Activated CD4-positive, alpha-beta T cell treated with anti-CD3 and anti-CD28 coated beads, Interleukin-2, Interleukin-6, amounts not matched to agents 100 ng/mL and 50 ng/mL, durations not matched to agents 16 hours and 8 hours (primary cell): Measurements from ENCODE around the gene SPOP.
"Not testable (repeated sequence)": the region's sequence is repeated elsewhere in the genome, so short reads cannot be mapped to it uniquely, and the experiment has no call there.

Experiments
- DNase-seq: peaks from one replicate; pipeline ENCODE4 v3.0.0-alpha.2; 2020

The SPOP gene

DNA sequence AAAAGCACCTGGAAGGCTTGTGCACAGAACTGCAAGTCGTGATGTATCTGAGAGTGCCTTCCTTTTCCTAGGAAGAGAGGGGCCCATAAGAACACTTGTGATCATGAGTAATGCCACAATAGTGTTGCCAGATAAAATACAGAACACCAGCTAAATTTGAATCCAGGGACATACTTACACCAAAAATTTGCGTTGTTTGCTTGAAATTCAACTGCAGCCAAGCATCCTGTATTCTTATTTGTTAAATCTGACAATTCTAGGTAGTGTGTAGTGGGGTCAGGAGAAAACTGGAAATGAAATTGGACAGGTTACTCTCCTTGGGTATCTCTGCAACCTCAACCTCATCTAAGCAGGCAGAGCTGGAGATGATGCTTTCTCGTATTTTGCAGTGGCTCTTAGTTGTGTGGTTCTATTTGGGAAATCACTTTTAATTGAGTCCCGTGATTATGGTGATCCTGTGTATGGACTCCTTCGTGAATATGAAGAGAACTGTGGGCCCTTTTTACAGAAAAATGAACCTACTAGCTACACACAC is 17.9 kb upstream of the SPOP start:
- no peak for DNase-seq

DNA sequence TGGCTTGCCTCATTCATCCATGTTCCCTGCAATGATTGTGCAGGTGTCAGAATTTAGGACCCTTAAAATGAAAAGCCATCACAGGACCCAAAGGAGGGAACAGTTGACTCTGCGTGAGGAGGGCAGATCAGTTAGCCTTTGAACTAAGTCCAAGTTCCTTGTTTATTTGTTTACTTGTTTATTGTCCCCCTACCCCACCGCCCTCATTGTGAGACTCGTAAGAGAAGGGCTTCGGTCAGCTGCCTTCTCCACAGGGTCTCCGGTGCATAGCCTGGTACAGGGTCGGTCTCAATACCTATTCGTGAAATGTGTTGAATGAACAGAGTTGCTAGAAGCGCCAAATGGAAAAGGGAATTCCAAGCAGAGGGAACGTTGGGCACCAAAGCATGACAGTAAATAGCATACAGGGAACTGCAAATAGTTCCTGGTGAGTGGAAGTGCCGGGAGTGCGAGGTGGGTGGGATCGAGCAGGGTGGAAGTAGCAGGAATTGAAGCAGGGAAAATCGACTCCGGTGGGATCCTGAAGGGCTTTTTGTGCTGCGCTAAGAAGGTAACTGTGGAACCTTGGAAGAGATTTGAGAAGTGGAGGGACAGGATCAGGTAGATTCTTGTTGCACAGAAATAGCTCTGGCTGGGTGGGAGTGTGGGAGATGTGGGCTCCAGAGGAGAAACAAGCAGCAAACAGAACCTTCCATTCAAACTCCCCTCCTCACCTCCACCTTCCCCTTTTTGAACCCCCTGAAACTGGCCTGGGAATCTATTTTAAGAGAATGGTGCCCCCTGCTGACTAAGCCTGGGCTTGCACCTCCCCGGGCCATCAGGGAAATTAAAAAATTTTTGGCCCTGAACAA is 17.2 kb upstream of the SPOP start:
- peak; percentile 77 for DNase-seq

DNA sequence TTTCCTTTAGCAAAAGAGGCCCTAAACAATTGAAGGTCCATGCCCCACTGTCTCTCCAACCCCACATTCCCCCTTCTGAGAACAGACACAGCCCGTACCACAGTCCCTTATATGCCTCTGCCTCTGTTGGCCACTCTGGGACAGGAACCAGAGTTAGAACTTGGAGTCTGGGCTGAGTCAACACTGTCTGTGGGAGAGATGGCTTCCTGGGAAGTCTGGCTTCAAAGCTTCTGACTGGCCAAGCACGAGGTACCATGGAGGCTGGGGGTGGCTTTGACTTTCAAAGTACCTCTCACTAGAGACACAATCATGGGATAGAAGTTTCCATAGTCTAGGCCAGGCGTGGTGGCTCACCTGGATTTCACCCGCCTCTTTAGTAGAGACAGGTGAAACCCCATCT is 14.9 kb upstream of the SPOP start:
- DNase-seq, result no peak

DNA sequence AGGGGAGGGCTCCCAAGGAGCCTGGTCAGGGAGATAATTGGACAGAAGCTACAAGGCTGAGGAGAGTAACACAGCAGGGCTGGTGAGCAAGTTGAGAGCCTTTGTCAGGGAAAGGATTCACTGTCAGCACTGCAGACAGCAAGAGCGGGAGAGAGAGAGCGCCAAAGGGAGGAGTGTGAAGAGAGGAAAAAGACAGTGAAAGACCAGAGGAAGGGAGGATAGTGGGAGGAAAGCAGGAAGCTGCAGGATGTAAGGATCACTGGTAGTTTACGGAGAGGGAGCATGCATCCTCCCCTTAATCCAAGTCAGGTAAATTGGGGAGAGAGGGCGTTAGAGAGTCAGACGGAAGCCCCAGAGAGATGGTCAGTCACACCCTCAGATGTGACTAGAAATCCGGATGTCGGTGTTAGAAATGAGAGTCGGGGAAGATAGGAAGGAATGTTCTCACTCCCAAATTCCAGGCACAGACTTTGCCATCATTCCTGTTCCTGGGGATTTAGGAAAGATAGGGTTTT is 13.8 kb upstream of the SPOP start:
- DNase-seq, result no peak

DNA sequence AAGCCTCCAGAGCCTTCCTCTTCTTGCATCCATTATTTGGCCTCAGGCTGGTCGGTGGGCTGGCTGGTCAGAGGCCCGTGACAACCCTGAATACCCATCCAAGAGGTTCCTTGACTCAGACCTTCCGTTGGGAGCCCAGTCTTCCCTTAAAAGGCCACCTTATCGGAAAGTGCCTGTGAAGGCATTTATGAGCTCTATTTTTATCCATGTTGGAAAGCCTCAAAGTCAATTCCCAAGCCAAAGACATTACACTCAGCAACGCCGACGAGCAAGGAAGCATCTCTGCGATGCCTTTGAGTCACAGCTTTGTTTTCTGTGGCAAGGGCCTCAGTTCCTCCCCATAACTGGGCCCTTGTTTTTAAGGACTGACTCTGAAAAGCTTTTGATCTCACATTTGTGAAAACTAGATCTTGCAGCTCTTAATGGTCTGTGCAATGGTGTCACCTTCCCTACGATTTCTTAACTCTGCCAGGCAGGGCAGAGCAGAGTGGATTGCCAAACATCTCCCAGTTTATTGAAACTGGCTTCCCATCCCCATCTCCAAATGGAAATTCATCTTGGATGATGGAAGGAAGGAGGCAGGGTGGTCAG is 13.3 kb upstream of the SPOP start:
- DNase-seq, result no peak

DNA sequence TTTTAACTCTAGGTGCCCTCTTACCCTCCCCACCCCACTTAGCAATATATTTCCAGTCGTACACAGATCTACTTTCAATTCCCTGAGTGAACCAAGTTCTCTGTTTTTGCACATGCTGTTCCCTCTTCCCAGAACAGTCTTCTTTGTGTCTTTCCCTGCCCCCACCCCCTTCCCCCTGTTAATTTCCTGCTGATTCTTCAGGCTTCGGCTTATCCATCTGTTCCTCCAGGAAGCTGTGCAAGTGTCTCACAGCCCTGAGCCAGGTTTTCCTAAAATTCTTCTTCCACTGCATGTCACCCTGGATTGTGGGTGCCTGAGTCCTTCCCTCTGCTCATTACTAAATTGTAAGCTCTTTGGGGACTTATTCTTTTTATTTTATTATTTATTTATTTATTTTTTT is 12.4 kb upstream of the SPOP start:
- DNase-seq, result no peak

DNA sequence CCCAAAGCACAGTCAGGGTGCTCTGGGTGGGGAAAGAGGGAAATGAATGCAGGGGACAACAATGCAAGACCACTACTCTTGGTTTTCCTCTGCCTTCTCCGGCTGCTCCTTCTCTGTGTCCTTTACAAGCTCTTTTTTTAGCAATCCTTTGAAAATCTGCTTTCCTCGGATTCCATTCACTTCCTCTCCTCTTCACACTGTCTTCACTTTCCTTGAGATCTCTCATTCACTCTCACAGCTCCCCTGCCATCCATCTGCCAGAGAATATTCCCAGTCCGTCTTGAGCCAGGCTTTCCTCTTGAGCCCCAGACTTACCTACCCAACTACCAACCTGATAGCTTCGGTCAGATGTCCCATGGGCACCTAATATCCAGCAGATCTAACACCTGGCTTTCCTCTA is 11.0 kb upstream of the SPOP start:
- DNase-seq, result no peak

DNA sequence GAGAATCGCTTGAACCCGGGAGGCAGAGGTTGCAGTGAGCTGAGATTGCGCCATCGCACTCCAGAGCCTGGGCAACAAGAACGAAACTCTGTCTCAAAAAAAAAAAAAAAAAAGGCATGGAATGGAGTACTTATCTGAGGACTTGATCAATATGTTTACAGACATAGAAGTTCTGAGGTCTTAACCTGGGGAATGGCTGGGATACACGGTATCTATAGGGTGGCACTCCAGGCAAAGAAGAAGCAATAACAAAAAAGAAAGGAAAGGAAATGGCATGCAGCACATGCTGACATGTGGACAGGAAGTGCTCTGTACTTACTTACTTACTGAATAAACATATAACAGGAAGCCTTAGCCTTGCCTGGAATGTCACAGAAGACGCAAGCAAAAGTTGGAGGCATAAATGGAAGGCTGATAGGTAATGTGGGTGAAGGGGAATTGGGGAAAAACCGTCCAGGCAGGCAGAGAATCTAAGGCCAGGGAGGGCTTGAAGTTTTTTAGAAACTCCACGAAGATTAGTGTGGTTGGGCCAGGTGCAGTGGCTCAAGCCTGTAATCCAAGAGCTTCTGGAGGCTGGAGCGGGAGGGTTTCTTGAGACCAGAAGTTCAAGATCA is 10.1 kb upstream of the SPOP start:
- peak; percentile 24 for DNase-seq

DNA sequence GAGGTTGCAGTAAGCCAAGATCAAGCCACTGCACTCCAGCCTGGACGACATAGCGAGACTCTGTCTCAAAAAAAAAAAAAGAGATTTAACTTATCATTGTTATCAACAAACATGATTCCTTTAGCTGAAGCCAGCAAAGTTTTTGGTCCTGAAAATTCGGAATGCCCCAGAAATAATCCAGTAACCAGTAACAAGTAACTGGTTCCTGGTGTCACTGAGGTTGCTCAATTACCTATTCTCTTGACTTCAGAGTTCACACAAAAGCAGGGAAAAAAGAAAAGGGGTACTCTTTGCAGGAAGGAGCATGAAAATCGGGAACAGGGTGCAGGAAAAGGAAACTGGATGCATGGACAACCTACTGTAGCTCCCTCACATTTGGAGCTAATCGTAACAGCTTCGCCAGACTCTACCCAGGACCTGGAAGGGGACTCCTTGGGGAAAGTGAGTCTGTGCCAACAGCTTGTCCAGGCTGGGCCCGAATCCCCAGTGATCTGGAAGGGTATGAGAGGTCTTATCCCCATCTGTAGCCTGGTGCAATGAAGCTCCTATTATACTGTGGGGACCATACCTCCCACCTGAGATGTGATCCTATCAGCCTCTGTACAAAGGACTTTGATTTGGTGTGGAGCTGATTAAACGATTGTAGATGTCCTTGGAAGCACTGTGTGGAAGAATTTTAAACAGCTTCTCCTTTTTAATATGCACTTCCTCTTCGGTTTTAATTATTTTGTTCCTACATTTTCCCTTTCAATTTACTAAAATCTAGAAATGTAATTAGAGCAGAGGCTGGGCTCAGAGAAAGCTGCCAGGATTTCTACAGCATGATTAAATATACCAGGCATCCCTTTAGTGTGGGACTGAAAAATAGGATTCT is 3.4 kb upstream of the SPOP start:
- DNase-seq, result no peak

DNA sequence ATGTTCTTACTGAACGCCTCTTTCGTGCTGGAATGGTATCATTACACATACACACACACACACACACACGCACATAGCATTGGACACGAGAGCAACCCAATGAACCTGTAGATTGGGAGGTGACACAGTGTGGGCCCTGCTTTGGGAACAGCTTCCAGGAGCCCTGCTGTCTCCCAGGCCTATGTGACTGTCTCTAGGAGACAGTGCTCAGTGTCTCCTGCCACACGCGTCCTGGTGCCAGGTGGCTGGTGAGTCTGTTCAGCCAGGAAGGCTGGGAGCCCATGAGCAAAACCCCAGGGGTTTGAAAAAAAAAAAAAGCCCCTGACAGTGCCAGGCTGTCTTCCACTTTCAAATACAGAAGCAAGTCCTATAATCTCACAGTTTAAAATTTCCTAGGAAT is 2.4 kb upstream of the SPOP start:
- no peak for DNase-seq

DNA sequence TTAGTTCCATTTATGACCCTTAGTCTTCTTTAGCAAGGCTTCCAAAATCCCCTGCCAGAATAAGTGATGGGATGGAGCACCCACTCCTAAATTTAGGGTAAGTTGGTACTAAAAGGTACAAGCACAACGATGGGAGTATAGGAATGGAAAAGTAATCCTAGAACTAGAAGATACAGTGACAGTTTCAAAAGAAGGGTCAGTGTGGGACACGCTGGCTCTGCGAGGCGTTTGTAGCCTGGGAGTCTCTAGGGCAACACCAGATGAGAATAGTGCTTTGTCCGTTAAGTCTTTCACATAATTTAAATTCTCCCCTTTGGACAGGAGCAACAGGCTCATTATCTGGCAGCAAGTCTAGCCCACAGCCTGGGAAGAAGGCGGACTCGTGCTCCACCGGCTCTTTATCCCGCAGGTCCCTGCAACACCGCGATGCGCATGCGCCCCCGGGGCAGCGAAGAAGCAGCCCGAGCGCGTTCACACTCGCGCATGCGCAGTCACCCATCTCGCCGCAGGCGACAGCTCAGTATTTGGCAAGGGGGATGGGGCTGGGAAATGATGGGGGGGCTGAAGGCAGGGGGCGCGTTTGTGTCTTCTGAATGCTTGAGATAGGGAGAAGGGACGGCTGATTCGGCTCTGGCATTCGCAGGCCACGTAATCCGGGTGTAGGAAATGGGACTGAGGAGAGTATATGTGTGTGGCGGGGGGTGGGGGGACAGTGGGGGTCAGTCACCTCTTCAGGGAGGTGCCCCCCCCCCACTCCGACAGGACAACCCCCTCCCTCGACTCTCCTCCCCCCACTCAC is 564 bp downstream of the SPOP start:
- DNase-seq, result peak; percentile 98

DNA sequence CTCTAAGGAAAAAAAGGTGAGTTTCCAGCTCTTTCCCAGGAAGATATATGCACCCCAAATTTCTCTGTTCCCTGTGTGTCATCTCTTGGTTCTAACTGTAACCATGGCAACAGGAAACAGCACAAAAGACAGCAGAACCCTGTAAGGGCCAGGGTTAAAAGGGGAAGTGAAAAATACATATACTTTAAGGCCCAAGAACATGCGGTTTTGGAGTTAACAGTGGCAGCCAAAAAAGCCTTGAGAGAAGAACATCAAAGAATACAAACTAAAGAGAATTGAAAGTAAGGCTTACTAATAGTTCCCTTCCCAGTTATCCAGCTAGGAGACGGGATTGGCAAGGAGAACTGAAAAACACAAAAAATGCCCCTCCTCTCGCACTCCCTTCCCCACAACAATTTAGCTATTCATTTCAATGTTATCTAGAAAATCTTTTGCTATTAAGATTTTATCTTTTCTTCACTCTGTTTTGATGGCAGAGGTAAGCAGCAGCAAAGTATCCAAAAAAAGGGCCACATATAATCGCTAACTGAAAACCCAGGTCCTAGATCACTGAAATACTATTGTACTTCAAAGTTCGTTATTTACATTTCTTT is 1.5 kb downstream of the SPOP start:
- DNase-seq, result peak; percentile 71

DNA sequence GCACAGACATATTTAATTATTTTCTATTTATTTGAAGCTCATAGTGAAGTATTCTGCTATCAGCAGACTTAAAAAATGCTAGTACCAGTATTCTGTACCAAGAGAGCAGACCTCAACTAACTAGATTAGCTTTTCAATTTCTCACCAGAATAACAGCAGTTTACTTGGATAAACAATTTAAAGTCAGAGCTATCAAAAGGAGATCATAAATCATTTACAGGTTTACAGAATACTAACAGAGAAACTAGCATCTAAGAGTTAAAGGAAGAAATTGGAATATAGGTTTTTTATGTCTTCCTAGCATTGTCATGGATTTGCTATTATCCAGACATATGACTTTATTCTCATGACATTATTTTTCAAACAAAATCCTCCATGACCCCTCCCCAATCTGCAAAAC is 3.4 kb downstream of the SPOP start:
- no peak for DNase-seq

DNA sequence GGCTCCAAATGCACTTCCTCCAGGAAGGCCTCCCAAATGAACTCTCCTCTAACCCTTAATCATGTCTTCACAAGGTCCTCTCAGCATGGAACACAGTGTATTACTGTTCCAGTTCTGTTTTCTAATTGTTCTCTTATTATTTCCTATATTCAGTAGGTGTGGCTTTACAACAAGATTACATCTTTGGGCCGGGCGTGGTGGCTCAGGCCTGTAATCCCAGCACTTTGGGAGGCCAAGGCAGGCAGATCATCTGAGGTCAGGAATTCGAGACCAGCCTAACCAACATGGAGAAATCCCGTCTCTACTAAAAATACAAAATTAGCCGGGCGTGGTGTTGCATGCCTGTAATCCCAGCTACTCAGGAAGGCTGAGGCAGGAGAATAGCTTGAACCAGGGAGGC is 4.2 kb downstream of the SPOP start:
- not testable (repeated sequence) for DNase-seq

DNA sequence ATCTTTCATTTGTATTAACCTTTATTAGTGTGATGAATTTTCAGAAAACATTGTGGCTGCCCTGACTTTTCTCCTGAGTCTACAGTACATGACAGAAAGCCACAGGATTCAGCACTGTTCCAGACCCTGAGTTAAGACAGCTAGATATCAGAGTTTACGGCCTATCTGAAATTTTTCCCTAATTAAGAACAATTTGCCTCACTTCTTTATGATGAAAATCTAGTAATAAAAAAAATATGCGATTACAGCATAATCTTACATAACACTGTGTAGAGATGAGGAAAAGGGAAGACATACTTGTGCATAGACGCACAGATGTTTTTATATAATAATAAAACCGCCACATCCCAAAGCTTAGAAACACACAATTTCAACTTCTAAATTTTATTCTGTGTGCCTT is 7.3 kb downstream of the SPOP start:
- DNase-seq, result no peak

DNA sequence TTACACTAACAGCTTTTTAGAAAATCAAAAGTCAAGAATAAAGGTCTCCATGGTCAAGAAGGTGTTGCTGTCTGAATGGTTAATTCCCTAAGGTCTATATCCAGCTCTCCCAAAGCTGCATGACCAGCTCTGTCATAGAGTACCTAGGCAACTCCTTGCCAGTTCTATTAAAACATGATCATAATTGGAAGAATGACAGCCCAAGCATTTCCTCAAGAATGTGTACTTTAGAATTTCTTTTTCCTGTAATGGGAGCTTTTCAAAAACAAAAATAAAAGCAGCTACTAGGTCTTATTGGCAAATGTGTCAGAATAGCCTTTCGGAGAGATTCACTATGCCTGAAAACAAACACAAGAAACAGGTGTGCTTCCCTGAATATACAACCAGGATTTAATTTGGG is 7.9 kb downstream of the SPOP start:
- DNase-seq, result no peak

DNA sequence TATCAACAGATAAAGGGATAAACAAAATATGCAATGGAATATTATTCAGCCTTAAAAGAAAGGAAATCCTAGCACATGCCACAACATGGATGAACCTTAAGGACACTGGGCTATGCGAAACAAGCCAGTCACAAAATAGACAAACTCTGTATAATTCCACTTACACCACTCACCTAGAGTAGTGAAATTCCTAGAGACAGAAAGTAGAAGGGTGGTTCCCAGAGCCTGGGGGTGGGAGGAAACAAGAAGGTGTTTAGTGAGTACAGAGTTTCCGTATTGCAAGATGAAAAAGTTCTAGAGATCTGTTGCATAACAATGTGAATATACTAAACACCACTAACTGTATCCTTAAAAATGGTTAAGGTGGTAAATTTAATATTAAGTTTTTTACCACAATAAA is 10.0 kb downstream of the SPOP start:
- no peak for DNase-seq

DNA sequence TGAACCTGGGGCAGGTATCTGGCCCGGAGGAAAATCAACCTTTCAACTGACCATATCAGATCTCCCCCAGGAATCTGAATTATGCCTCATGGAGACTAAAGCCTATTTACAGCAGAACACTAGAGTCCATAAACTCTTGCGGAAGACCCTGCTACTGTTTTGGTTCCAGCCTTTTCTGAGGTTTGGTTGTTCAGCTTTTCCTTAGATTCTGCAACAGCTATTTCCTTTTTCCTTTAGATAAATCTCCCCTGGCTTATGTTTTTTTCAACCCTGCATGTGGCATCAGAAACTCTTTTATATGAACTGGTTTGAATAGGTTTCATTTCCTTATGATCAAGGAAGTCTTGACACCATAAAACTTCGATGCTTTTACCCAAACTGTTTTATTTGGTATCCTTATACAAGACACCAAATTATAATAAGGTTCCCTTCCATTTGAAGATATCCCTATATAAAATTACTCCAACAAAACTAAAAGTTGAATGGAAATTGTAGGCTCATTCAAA is 13.1 kb downstream of the SPOP start:
- no peak for DNase-seq

DNA sequence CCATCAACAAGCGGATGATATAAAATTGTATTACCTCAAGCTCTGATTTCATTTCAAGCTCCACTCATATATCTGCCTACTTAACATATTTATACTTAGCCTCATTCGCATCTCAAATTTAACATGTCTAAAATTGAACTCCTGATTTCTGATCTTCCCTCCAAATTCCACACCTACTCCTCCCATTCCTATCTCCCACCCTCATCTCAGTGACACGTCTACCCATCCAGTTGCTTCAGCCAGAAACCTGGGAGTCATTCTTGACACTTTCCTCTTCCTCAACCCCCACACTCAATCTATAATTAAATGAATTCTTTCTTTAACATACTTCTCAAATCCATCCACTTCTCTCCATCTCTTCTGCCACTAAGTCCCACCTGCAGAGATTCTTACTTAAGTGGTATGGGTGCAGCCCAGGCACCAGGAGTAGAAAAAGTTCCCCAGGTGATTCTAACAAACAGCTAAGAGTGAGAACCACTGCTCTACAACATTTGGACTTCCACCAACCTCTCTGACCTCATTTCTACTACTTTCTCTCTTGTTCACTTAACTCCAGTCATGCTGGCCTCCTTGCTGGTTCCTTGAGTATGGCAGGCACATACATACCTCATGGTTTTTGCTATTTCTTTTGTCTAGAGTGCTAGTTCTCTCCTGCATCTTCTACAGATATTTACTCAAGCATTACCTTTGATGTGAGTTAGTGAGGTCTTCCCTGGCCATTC is 18.1 kb downstream of the SPOP start:
- DNase-seq, result no peak

DNA sequence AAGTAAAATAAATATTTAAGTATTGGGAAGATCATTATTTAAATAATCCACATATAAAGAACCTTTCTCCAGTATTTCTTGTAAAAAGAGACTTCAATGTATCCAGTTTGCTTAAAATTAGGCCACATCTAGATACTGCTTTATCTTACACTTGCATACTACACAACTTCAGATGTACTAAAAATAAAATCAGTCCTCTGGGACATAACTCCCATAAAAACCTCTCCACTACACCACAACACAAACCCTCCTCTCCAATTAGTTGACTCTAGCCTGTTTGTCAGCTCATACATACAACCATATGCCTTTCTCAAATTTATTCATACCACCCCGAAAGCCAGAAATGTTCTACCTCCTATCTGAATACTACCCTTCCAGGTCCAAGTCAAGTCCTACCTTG is 21.6 kb downstream of the SPOP start:
- DNase-seq, result no peak

DNA sequence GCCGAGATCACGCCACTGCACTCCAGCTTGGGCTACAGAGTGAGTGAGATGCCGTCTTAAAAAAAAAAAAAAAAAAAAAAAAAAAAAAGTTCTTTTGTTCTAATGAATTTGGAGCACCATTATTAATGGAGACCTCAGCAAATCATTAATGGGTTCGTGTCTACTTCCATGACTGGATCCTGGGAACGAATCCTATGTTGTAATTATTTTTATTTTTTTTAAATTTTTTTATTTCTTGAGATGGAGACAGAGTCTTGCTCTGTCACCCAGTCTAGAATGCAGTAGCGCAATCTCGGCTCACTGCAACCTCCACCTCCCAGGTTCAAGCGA is 30.7 kb downstream of the SPOP start:
- DNase-seq, result no peak
